GM12873 (cell line): ENCODE measurements around the gene LURAP1L.

Source experiments
- TF ChIP-seq, protein P1 (sequence below): IDR thresholded peaks from 2 replicates; pipeline ENCODE4 v1.5.1; 2012; ENCODE audit warnings: low read depth, mild to moderate bottlenecking, moderate library complexity, low read length, control low read depth; ENCODE audit not compliant: insufficient read depth; ENCODE audit errors: missing control alignments

Gene LURAP1L

DNA sequence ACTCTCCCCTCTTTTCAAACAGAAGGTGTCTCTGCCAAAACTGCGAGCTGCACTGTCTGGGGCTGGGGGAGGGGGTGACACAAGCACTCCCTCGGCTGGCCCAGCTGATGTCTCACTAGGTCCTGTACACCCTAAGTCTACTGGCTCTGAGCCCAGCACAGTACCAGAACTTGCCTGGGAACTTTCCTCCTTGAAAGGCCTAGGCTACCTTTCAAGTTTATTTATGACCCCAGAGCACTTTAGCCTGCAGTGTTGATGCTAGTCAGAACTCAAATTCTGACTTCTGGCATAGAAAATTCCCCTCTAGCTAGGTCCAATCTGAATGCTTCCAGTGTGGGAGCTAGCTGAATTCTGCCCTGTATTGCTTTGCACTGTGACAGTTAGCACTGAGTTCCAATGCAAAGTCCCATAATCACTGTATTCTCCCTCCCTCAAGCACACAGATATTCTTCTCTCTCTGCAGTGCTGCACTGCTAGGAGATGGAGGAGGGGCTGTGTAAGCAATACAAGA lies 10.5 kb downstream of the LURAP1L start:
- TF ChIP-seq, protein P1, sequence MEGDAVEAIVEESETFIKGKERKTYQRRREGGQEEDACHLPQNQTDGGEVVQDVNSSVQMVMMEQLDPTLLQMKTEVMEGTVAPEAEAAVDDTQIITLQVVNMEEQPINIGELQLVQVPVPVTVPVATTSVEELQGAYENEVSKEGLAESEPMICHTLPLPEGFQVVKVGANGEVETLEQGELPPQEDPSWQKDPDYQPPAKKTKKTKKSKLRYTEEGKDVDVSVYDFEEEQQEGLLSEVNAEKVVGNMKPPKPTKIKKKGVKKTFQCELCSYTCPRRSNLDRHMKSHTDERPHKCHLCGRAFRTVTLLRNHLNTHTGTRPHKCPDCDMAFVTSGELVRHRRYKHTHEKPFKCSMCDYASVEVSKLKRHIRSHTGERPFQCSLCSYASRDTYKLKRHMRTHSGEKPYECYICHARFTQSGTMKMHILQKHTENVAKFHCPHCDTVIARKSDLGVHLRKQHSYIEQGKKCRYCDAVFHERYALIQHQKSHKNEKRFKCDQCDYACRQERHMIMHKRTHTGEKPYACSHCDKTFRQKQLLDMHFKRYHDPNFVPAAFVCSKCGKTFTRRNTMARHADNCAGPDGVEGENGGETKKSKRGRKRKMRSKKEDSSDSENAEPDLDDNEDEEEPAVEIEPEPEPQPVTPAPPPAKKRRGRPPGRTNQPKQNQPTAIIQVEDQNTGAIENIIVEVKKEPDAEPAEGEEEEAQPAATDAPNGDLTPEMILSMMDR: no peak

DNA sequence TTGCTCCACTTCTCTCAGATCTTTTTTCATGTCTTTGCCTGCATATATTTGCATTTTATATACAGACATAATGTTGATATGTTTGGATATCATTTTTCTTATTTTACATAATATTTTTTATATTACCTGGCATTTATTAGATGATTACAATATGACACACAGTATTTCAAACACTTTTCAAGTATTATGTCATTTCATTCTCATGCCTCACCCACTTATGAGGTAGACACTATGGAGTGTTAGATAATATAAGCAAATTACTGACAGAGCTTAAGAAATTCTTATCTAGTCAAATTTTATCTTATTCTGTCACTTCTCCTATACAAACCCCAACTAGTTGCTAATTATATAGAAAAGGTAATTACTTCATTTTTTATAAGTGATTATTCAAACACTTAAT lies 11.1 kb downstream of the LURAP1L start:
- TF ChIP-seq, protein P1: no peak

DNA sequence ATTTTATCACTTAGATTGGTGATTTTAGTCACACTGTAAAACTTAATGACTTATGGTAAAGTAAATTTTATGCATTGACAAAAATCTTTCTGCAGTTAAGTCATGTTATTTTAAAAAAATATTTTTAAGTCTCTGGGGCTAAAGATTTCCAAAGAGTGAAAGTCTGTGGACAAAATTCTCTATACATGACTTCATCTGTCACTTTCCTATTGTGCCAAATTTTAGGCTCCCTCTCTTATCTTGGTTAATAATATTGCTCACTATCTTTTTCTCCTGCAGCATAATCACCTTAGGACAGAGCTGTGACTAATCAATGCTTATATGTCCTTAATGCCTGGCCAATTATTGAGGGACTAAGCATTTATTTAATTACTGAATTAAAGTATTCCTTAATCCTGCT lies 15.2 kb downstream of the LURAP1L start:
- TF ChIP-seq, protein P1: no peak

DNA sequence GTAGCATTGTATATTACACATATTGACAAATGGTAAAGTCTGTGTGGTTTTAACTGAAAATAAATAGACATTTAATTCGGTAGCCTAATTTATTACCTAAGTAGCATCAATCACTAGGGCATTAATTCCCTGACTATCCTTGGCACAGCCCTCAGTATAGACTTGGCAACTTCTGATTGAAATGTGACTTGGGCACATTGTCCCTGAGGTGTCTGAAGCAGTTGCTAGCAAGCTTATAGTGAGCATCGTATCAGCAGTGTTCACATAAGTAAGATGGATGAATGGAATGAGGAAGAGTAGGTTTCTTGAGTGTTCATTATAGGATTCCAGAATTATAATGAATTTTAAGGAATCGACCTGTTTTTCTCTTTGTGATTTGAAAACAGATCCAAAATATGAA lies 16.1 kb downstream of the LURAP1L start:
- TF ChIP-seq, protein P1: no peak

DNA sequence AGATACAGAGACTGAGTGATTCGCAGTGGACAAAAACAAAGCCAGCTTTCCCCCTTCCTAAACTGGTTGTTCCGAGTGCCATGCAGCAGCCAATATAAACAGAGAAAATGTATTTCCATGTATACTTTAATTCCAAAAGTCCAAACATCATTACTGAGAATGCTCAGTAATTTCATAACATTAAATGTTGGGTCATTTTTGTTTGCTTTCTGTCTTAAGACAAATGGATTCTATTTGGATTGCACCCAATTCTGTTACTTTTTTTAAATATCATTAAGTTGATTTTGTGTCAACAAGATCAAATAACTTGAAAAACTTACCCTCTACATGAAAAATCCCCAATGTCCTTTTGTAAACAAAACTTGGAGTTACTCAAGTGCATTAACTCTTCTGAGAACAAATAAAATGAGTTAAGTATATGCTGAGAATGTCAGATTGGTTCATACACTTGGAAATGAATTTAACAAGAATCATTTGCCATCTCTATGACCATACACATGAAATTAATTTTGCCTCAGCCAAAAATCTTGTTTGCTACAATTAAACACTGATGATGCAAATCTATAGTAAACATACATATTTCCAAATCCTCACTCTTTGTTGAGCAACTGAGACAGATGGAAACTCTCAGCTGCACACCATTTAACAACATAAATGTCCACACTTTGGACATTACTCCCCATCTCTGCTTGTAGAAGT lies 19.4 kb downstream of the LURAP1L start:
- TF ChIP-seq, protein P1: no peak

DNA sequence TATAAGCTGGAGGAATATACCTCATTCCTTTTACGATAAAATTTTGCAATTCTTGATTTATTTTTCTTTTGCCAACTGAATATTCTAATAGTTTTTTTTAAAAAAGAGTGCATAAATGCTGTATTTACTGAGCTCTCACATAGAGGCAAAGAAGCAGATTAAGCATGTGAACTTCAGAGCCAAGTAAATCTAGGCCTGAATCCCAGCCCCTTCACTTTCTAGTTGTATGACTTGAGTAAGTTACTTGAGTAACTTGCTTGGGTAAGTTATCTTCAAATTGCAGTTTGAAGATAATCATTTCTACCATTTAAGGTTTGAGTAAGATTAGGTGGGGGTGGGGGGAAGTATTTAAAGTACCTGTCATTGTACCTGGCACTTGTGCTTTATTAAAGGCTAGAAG lies 21.8 kb downstream of the LURAP1L start:
- TF ChIP-seq, protein P1: no peak

DNA sequence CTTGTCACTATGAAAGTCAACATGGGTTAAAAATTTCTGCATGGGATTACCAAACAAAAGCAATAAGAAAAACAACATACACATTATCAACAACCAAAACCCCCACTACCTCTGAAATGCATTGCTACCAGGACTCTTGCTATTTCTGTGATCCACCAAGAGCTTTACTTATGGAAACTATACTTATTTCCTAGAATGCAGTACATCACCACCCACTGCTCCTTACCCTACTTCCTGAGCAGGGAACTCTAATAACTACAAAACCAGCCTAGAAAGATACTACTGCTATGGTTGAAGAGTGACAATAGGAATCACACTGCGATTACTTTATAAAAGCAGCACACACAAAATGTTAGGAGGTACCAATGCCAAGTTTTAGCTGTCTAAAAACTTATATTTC lies 22.2 kb downstream of the LURAP1L start:
- TF ChIP-seq, protein P1: no peak
